Measurements from ENCODE around the gene MRPL11. TPM values are rescaled to one million over a fixed set of nuclear protein-coding genes. Genes with fewer than 3 reads are reported as not detected.

MRPL11 gene
- total RNA-seq, 1 donor from 2014 or later = 49.4 TPM

DNA sequence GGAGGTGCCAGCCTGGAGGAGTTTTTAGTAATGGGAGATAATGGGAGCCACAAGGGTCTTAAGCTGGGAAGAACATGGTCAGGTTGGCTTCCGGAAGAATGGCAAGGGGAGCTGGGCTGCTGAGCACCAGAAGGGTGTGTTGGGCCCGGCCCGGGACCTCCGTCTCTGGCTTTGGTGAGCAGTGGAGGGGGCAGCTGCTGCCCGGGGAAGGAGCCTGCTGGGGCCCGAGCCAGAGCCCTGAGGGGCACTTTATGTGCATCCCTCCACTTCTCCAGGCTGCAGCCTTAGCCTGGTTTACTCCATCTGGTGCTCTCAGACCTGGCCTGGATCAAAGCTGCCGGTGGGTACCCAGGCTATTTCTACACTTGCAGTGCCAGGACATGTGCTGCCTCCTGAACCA, 26.5 kb downstream of the MRPL11 start:
- Histone ChIP-seq H3K27me3 (no peaks in the 10 kb centered on the region), H3K36me3 (no peaks in the 10 kb centered on the region), H3K4me1 (peaks cover 10% of the 10 kb centered on the region), H3K27ac (no peak overlapping the region), H3K9me3 (no peaks in the 10 kb centered on the region), H3K4me3 (peak overlapping the region in 1 of 2 donors; percentile 17)
- intact Hi-C loops (cut with DNase I) = no loop called here
- DNase-seq (ENCODE audit: extremely low spot score in 2 of 2) = no peak
- TF ChIP-seq, protein P1, sequence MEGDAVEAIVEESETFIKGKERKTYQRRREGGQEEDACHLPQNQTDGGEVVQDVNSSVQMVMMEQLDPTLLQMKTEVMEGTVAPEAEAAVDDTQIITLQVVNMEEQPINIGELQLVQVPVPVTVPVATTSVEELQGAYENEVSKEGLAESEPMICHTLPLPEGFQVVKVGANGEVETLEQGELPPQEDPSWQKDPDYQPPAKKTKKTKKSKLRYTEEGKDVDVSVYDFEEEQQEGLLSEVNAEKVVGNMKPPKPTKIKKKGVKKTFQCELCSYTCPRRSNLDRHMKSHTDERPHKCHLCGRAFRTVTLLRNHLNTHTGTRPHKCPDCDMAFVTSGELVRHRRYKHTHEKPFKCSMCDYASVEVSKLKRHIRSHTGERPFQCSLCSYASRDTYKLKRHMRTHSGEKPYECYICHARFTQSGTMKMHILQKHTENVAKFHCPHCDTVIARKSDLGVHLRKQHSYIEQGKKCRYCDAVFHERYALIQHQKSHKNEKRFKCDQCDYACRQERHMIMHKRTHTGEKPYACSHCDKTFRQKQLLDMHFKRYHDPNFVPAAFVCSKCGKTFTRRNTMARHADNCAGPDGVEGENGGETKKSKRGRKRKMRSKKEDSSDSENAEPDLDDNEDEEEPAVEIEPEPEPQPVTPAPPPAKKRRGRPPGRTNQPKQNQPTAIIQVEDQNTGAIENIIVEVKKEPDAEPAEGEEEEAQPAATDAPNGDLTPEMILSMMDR (IDR thresholded peaks at IDR 0.05) = no peak
- no peak for TF ChIP-seq POLR2A (IDR thresholded peaks at IDR 0.05)
- no peak for TF ChIP-seq POLR2AphosphoS5 (IDR thresholded peaks at IDR 0.05; ENCODE audit: insufficient read depth in 1 of 2, low read depth in 1 of 2)

DNA sequence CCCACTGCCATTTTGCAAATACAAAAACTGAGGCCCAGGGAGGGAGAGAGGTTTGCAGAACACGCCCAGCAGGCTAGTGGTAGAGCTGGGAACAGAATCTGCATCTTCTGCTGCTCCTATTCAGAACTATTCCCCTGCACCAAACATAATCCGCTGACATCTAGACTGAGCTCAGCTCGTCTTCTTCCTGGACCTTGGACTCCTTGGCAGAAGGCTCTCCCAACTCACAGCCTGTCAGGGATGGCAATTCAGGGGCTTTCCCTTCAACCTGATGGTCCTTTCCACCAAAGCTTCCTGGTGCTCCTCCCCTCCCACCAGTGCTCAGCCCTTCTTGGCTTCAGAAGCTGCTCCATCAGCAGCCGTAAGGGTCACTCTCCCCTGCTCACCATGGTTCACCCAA, 27.3 kb downstream of the MRPL11 start:
- TF ChIP-seq, protein P1 (IDR thresholded peaks at IDR 0.05) = no peak
- no peak for TF ChIP-seq POLR2AphosphoS5 (IDR thresholded peaks at IDR 0.05; ENCODE audit: insufficient read depth in 1 of 2, low read depth in 1 of 2)
- TF ChIP-seq POLR2A (IDR thresholded peaks at IDR 0.05) = no peak
- intact Hi-C loops (cut with DNase I) = no loop called here
- Histone ChIP-seq H3K36me3 (no peaks in the 10 kb centered on the region), H3K9me3 (no peaks in the 10 kb centered on the region), H3K27me3 (no peaks in the 10 kb centered on the region), H3K4me1 (peaks cover 10% of the 10 kb centered on the region), H3K4me3 (peak overlapping the region in 1 of 2 donors; percentile 17), H3K27ac (no peak overlapping the region)
- DNase-seq (ENCODE audit: extremely low spot score in 2 of 2) = no peak

DNA sequence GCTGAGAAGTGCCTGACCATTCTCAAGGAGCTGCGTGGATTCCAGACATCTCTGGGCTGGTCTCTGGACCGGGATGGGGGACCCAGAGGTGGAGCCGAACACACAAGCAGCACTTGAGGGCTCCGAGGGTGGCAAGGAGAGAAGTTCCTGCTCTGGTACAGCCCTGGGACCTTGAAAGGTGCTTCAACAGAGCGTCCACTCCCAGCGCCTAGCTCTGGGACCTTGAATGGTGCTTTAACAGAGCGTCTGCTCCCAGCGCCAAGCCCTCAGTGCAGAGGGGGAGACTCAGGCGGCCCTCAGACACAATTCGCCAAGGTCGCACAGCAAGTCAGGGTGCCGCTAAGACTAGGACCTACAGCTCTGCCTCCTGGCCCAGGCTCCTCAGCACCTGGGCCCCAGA, 28.5 kb downstream of the MRPL11 start:
- Histone ChIP-seq H3K36me3 (no peaks in the 10 kb centered on the region), H3K4me3 (no peak overlapping the region), H3K9me3 (no peaks in the 10 kb centered on the region), H3K27me3 (no peaks in the 10 kb centered on the region), H3K27ac (peak overlapping the region; percentile 70), H3K4me1 (peaks cover 10% of the 10 kb centered on the region)
- intact Hi-C loops (cut with DNase I) = no loop called here
- TF ChIP-seq POLR2A (IDR thresholded peaks at IDR 0.05) = no peak
- TF ChIP-seq, protein P1 (IDR thresholded peaks at IDR 0.05) = no peak
- no peak for TF ChIP-seq POLR2AphosphoS5 (IDR thresholded peaks at IDR 0.05; ENCODE audit: insufficient read depth in 1 of 2, low read depth in 1 of 2)
- no peak for DNase-seq (ENCODE audit: extremely low spot score in 2 of 2)

DNA sequence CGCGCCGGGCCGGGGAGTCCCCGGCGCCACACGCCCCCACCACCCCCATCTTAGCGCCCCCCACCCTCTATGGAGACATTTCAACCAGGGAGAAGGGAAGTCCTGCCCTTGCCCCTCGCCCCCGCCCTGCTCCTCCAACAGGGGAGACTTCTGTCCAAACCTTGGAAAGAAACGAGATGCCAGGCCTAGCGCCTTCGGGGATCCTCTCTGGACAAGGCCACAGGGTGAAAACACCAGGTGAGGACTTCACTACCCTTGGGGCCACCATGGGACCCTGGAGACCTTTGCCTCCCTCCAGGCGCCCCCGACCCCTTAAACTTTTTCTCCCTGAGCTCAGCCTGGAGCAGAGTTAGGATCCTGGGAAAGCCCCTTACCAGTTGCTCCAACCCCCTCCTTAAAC, 29.4 kb downstream of the MRPL11 start:
- Histone ChIP-seq H3K4me3 (peak overlapping the region; percentile 30 to 37), H3K4me1 (peaks cover 10% of the 10 kb centered on the region), H3K36me3 (no peaks in the 10 kb centered on the region), H3K27me3 (no peaks in the 10 kb centered on the region), H3K27ac (peak overlapping the region; percentile 70), H3K9me3 (no peaks in the 10 kb centered on the region)
- intact Hi-C loops (cut with DNase I) = loop anchor here (10.0 kb wide), 1 partner anchor 276 kb away; no protein-coding TSS in a partner anchor
- TF ChIP-seq POLR2AphosphoS5 (IDR thresholded peaks at IDR 0.05; ENCODE audit: insufficient read depth in 1 of 2, low read depth in 1 of 2) (no peak), POLR2A (IDR thresholded peaks at IDR 0.05) (no peak)
- TF ChIP-seq, protein P1 (IDR thresholded peaks at IDR 0.05) = no peak
- no peak for DNase-seq (ENCODE audit: extremely low spot score in 2 of 2)

DNA sequence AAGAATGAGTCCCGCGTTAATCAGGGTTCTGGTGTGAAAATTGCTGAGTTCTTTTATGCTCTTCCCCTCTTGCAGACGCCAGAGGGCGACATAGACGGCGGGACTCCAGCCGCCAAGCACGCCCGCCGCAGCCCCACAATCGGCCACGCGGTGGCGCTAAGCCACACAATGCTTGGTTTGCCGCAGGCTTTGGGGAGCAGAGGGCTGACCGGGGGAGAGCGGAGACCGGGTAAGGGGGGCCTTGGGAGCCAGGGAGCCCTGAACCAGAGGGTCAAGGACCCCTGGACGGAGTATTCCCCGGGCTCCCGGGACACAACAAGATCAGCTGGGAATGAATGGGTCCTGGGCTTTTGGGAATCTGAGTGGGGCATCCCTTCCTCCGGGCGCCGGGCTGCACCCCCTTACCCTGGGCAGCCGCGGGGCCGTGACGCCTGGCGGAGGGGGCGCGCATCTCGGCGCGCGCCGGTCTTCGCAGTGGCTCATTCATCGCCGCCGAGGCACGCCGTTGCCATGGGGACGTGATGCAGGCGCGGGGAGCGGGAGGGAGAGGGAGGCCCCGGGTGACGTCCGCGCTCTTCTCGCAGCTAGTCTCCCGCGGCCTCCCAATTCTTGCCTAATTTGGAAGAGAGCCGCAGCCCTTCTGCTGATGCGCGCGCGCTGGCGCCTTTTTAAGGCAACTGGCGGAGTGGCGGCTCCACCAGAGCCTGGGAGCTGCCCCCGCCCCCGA, 30.0 kb downstream of the MRPL11 start:
- no peaks in the 10 kb centered on the region for H3K36me3 ChIP-seq
- DNase-seq (ENCODE audit: extremely low spot score in 2 of 2) = no peak
- intact Hi-C loops (cut with DNase I) = loop anchor here (10.0 kb wide), 1 partner anchor 276 kb away; no protein-coding TSS in a partner anchor
- no peaks in the 10 kb centered on the region for H3K9me3 ChIP-seq
- H3K27me3 ChIP-seq = no peaks in the 10 kb centered on the region
- TF ChIP-seq POLR2A (IDR thresholded peaks at IDR 0.05) (no peak), POLR2AphosphoS5 (IDR thresholded peaks at IDR 0.05; ENCODE audit: insufficient read depth in 1 of 2, low read depth in 1 of 2) (peak; percentile 56 to 82)
- TF ChIP-seq, protein P1 (IDR thresholded peaks at IDR 0.05) = peak; percentile 99 to 100 (median 100)
- H3K4me1 ChIP-seq = peaks cover 10% of the 10 kb centered on the region
- peak overlapping the region; percentile 30 to 37 for H3K4me3 ChIP-seq
- H3K27ac ChIP-seq = peak overlapping the region; percentile 70

Data from vagina (tissue), 2 donors.